HepG2 (cell line): ENCODE data around the gene C20orf96. TPM values are rescaled to one million over a fixed set of nuclear protein-coding genes. Genes with fewer than 3 reads are reported as not detected.

Experiments
- HOXA3 ChIP-seq: sonication (generic); formaldehyde crosslinking; IDR thresholded peaks from 2 replicates; pipeline ENCODE4 v1.5.0; 2020; ENCODE audit warnings: missing genetic modification reagents
- SATB2 ChIP-seq: sonication (generic); formaldehyde crosslinking; IDR thresholded peaks from 2 replicates; pipeline ENCODE4 v1.5.0; 2020; ENCODE audit warnings: missing genetic modification reagents
- SNAI1 ChIP-seq: sonication (generic); formaldehyde crosslinking; IDR thresholded peaks from 2 replicates; pipeline ENCODE4 v1.5.0; 2020; ENCODE audit warnings: mild to moderate bottlenecking, missing genetic modification reagents, borderline replicate concordance
- SP4 ChIP-seq: sonication (generic); formaldehyde crosslinking; IDR thresholded peaks from 2 replicates; pipeline ENCODE4 v1.8.1; 2023; ENCODE audit warnings: mild to moderate bottlenecking, missing genetic modification reagents
- ZBTB34 ChIP-seq: sonication (generic); formaldehyde crosslinking; IDR thresholded peaks from 2 replicates; pipeline ENCODE4 v1.8.0; 2022; ENCODE audit warnings: mild to moderate bottlenecking, missing genetic modification reagents
- ZNF333 ChIP-seq: sonication (generic); formaldehyde crosslinking; IDR thresholded peaks from 2 replicates; pipeline ENCODE4 v1.4.0; 2020; ENCODE audit warnings: mild to moderate bottlenecking, missing genetic modification reagents, borderline replicate concordance
- ZNF503 ChIP-seq: sonication (generic); formaldehyde crosslinking; IDR thresholded peaks from 2 replicates; pipeline ENCODE4 v1.4.0; 2020; ENCODE audit warnings: missing genetic modification reagents
- polyA plus RNA-seq, 8 experiments: library from polyadenylated mRNA; depleted of rRNA in 3 of 8; stranded (reverse) in 7 of 8; unstranded in 1 of 8; fragments of >200 nt; fragmentation: Illumina TruSeq in 4 of 8; extraction: Trizol in 4 of 8; gene quantifications; 2 replicates each; pipeline versions ENCODE4 v1.2.1 to v1.2.3, GENCODE V29; 2011 to 2016; ENCODE audit warnings: low read depth in 4 of 8, missing spikeins in 1 of 8, mixed read lengths in 1 of 8; ENCODE audit not compliant: insufficient read depth in 1 of 8
- total RNA-seq, 5 experiments: library from RNA; depleted of rRNA; stranded (reverse); fragments of >200 nt; fragmentation: Illumina TruSeq; extraction: Trizol; gene quantifications; 2 replicates each; pipeline ENCODE4 v1.2.3, GENCODE V29; 2016; ENCODE audit warnings: low read depth in 1 of 5
- TF ChIP-seq, protein P1 (sequence below): sonication (generic); formaldehyde crosslinking; IDR thresholded peaks from 2 replicates; pipeline ENCODE4 v1.5.1; 2020; ENCODE audit warnings: mild to moderate bottlenecking, missing genetic modification reagents
- TF ChIP-seq, protein P2 (sequence below): sonication (generic); formaldehyde crosslinking; IDR thresholded peaks from 2 replicates; pipeline ENCODE4 v1.8.0; 2022; ENCODE audit warnings: missing genetic modification reagents, mild to moderate bottlenecking, inconsistent platforms, borderline replicate concordance
- TF ChIP-seq, protein P3 (sequence below): sonication (generic); formaldehyde crosslinking; IDR thresholded peaks from 2 replicates; pipeline ENCODE4 v1.8.0; 2022; ENCODE audit warnings: mild to moderate bottlenecking, missing genetic modification reagents, borderline replicate concordance
- TF ChIP-seq, protein P4 (sequence below): sonication (generic); formaldehyde crosslinking; IDR thresholded peaks from 2 replicates; pipeline ENCODE4 v1.9.0; 2022; ENCODE audit warnings: low read depth, missing genetic modification reagents
- TF ChIP-seq, protein P5 (sequence below): sonication (generic); formaldehyde crosslinking; conservative IDR thresholded peaks from 2 replicates; pipeline ENCODE4 v1.4.0; 2020; ENCODE audit warnings: missing genetic modification reagents

Gene C20orf96
- total and polyA plus RNA-seq, 2 of the 13 experiments (the other 11 are each of a cell fraction or from before 2014, with no cell fraction given) = 3.8 to 20.6 TPM

GRCh38 chr20:297098-297924 lies 6.8 kb upstream of the C20orf96 start, which contains the start of gene ZCCHC3 (continued):
- TF ChIP-seq, protein P1, sequence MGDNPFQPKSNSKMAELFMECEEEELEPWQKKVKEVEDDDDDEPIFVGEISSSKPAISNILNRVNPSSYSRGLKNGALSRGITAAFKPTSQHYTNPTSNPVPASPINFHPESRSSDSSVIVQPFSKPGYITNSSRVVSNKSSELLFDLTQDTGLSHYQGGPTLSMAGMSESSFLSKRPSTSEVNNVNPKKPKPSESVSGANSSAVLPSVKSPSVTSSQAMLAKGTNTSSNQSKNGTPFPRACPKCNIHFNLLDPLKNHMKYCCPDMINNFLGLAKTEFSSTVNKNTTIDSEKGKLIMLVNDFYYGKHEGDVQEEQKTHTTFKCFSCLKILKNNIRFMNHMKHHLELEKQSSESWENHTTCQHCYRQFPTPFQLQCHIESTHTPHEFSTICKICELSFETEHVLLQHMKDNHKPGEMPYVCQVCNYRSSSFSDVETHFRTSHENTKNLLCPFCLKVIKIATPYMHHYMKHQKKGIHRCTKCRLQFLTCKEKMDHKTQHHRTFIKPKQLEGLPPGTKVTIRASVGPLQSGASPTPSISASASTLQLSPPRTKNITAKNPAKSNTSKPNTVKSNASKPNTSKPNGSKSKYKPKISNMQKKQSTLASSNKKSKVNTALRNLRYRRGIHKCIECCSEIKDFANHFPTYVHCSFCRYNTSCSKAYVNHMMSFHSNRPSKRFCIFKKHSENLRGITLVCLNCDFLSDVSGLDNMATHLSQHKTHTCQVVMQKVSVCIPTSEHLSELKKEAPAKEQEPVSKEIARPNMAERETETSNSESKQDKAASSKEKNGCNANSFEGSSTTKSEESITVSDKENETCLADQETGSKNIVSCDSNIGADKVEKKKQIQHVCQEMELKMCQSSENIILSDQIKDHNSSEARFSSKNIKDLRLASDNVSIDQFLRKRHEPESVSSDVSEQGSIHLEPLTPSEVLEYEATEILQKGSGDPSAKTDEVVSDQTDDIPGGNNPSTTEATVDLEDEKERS (CRISPR knock-in tag) = peak; percentile 91; the same call in 1 of the 2 replicates
- TF ChIP-seq SP4 (CRISPR knock-in tag) (peak; percentile 93), ZNF333 (CRISPR knock-in tag) (0 out of 2 replicates have a peak, but pooled peaks have one; percentile 11), SATB2 (CRISPR knock-in tag) (peak; percentile 93; the same call in 1 of the 2 replicates), HOXA3 (CRISPR knock-in tag) (peak; percentile 97), SNAI1 (CRISPR knock-in tag) (peak; percentile 99), ZNF503 (CRISPR knock-in tag) (peak; percentile 96), ZBTB34 (CRISPR knock-in tag) (peak; percentile 88; the same call in 1 of the 2 replicates)
- TF ChIP-seq, protein P2, sequence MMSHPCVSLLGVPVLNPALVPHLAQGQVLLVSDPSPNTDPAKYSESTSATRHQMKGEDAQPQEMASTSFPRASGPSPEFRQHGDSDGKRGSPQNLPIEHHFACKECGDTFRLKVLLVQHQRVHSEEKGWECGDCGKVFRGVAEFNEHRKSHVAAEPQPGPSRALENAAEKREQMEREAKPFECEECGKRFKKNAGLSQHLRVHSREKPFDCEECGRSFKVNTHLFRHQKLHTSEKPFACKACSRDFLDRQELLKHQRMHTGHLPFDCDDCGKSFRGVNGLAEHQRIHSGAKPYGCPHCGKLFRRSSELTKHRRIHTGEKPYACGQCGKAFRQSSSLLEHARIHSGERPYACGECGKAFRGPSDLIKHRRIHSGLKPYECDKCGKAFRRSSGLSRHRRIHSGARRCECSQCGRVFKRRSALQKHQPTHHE (CRISPR knock-in tag) = peak; percentile 98
- TF ChIP-seq, protein P3, sequence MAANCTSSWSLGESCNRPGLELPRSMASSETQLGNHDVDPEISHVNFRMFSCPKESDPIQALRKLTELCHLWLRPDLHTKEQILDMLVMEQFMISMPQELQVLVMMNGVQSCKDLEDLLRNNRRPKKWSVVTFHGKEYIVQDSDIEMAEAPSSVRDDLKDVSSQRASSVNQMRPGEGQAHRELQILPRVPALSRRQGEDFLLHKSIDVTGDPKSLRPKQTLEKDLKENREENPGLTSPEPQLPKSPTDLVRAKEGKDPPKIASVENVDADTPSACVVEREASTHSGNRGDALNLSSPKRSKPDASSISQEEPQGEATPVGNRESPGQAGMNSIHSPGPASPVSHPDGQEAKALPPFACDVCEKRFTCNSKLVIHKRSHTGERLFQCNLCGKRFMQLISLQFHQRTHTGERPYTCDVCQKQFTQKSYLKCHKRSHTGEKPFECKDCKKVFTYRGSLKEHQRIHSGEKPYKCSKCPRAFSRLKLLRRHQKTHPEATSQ (CRISPR knock-in tag) = peak; percentile 93
- TF ChIP-seq, protein P4, sequence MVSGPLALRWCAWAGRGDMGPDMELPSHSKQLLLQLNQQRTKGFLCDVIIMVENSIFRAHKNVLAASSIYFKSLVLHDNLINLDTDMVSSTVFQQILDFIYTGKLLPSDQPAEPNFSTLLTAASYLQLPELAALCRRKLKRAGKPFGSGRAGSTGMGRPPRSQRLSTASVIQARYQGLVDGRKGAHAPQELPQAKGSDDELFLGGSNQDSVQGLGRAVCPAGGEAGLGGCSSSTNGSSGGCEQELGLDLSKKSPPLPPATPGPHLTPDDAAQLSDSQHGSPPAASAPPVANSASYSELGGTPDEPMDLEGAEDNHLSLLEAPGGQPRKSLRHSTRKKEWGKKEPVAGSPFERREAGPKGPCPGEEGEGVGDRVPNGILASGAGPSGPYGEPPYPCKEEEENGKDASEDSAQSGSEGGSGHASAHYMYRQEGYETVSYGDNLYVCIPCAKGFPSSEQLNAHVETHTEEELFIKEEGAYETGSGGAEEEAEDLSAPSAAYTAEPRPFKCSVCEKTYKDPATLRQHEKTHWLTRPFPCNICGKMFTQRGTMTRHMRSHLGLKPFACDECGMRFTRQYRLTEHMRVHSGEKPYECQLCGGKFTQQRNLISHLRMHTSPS (CRISPR knock-in tag) = peak; percentile 77; the same call in 1 of the 2 replicates
- TF ChIP-seq, protein P5, sequence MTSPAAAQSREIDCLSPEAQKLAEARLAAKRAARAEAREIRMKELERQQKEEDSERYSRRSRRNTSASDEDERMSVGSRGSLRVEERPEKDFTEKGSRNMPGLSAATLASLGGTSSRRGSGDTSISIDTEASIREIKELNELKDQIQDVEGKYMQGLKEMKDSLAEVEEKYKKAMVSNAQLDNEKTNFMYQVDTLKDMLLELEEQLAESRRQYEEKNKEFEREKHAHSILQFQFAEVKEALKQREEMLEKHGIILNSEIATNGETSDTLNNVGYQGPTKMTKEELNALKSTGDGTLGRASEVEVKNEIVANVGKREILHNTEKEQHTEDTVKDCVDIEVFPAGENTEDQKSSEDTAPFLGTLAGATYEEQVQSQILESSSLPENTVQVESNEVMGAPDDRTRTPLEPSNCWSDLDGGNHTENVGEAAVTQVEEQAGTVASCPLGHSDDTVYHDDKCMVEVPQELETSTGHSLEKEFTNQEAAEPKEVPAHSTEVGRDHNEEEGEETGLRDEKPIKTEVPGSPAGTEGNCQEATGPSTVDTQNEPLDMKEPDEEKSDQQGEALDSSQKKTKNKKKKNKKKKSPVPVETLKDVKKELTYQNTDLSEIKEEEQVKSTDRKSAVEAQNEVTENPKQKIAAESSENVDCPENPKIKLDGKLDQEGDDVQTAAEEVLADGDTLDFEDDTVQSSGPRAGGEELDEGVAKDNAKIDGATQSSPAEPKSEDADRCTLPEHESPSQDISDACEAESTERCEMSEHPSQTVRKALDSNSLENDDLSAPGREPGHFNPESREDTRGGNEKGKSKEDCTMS (CRISPR knock-in tag) = peak; percentile 89; the same call in 1 of the 2 replicates
